HCT116 (cell line): Measurements from ENCODE around the gene DCN. TPM values are rescaled to one million over a fixed set of nuclear protein-coding genes. Genes with fewer than 3 reads are reported as not detected.

Experiments
- ATAC-seq: fragments of 200-7000 bp; cut with Tn5 transposase; 2 replicates; pipeline ENCODE4 v1.9.1; 2020; ENCODE audit warnings: mild to moderate bottlenecking, moderate library complexity
- BruUV-seq: library from RNA; stranded (reverse); fragments of 400-500 nt; replicated peaks from 2 replicates; lab custom pipeline; 2021; lab: Mats Ljungman, UMichigan
- CTCF ChIA-PET: fragments of 300-600 bp; sonication (Branson Sonifier 250); formaldehyde crosslinking; loops from one replicate; lab custom pipeline; 2021; ENCODE audit warnings: antibody characterized with exemption; lab: Charles Lee
- POLR2A ChIA-PET: fragments of 300-600, 350-600 bp; sonication (Branson Sonifier 250); formaldehyde crosslinking; loops from one replicate; lab custom pipeline; 2021; ENCODE audit warnings: antibody characterized with exemption; lab: Charles Lee
- RAD21 ChIA-PET, 2 experiments: fragments of 300-600 bp; sonication (Branson Sonifier 250); formaldehyde crosslinking; loops; one replicate each; lab custom pipeline; 2023; ENCODE audit warnings: low total read pairs in 2 of 2; ENCODE audit not compliant: uncharacterized antibody in 2 of 2, unreplicated experiment in 2 of 2, low non-redundant PET in 1 of 2; lab: Charles Lee
- DNase-seq: peaks from one replicate; pipeline ENCODE4 v3.0.0-alpha.2; 2010; ENCODE audit warnings: low read depth, low spot score
- H2AFZ ChIP-seq: fragments of 200-600 bp; shearing (Covaris generic), sonication (generic); 2 replicates; pipeline ENCODE4 v1.6.1; 2017; ENCODE audit warnings: low read depth, mixed run types, mixed read lengths, antibody characterized with exemption, low read length; ENCODE audit not compliant: poor library complexity, severe bottlenecking
- H3K27ac ChIP-seq: 2 replicates; pipeline ENCODE4 v1.5.1; 2012; ENCODE audit warnings: low read depth, low read length
- H3K27me3 ChIP-seq: fragments of 200-600 bp; sonication (generic); 2 replicates; pipeline ENCODE4 v1.6.1; 2016; ENCODE audit warnings: mixed run types, low read length, mixed read lengths; ENCODE audit not compliant: insufficient read depth
- H3K36me3 ChIP-seq, 2 experiments: fragments of 200-500 bp in 1 of 2; fragments of 200-600 bp in 1 of 2; sonication (Bioruptor generic) in 1 of 2; sonication (generic) in 1 of 2; 2 replicates each; pipeline versions ENCODE4 v1.5.1 to v1.6.1; 2014 to 2016; ENCODE audit warnings: low read length in 2 of 2, inconsistent platforms in 1 of 2, mixed read lengths in 1 of 2, mixed run types in 1 of 2; ENCODE audit not compliant: insufficient read depth in 2 of 2, control insufficient read depth in 1 of 2
- H3K4me1 ChIP-seq, 2 experiments: fragments of 200-600 bp in 1 of 2; sonication (generic) in 1 of 2; 2 replicates each; pipeline versions ENCODE4 v1.5.1 to v1.6.1; 2012 to 2017; ENCODE audit warnings: low read length in 2 of 2, inconsistent platforms in 1 of 2, mild to moderate bottlenecking in 1 of 2, mixed read lengths in 1 of 2, mixed run types in 1 of 2, moderate library complexity in 1 of 2; ENCODE audit not compliant: insufficient read depth in 2 of 2, control insufficient read depth in 1 of 2
- H3K4me2 ChIP-seq: fragments of 200-600 bp; sonication (generic); 2 replicates; pipeline ENCODE4 v1.6.1; 2017; ENCODE audit warnings: mixed run types, low read length, mixed read lengths
- H3K4me3 ChIP-seq, 2 experiments: fragments of 200-600 bp in 1 of 2; sonication (generic) in 1 of 2; replicated peaks in 1 of 2; 2 replicates each; pipeline ENCODE4 v1.5.1; 2011 to 2016; ENCODE audit warnings: low read length in 2 of 2, control low read depth in 1 of 2, low read depth in 1 of 2, mild to moderate bottlenecking in 1 of 2, mixed read lengths in 1 of 2, mixed run types in 1 of 2
- H3K79me2 ChIP-seq: fragments of 200-600 bp; sonication (generic); 2 replicates; pipeline ENCODE4 v1.6.1; 2017; ENCODE audit warnings: mild to moderate bottlenecking, mixed run types, low read length, moderate library complexity, mixed read lengths; ENCODE audit not compliant: insufficient read depth
- H3K9ac ChIP-seq: fragments of 200-600 bp; sonication (generic); 2 replicates; pipeline ENCODE4 v1.6.1; 2016; ENCODE audit warnings: low read length, mixed read lengths
- H3K9me2 ChIP-seq: fragments of 200-600 bp; sonication (generic), shearing (Covaris generic); 2 replicates; pipeline ENCODE4 v1.6.1; 2017; ENCODE audit warnings: mixed run types, mild to moderate bottlenecking, moderate library complexity; ENCODE audit not compliant: insufficient read depth
- H3K9me3 ChIP-seq, 2 experiments: fragments of 200-500 bp in 1 of 2; fragments of 200-600 bp in 1 of 2; sonication (Bioruptor generic) in 1 of 2; sonication (generic) in 1 of 2; 2 replicates each; pipeline ENCODE4 v1.6.1; 2014 to 2017; ENCODE audit warnings: low read length in 2 of 2, mixed read lengths in 2 of 2, inconsistent platforms in 1 of 2, low read depth in 1 of 2, mild to moderate bottlenecking in 1 of 2, mixed run types in 1 of 2, moderate library complexity in 1 of 2; ENCODE audit not compliant: control insufficient read depth in 1 of 2, insufficient read depth in 1 of 2
- H4K20me1 ChIP-seq: fragments of 200-600 bp; sonication (generic), shearing (Covaris generic); 2 replicates; pipeline ENCODE4 v1.6.1; 2017; ENCODE audit warnings: mixed run types, mild to moderate bottlenecking, moderate library complexity; ENCODE audit not compliant: insufficient read depth
- ATF3 ChIP-seq: IDR thresholded peaks from 2 replicates; pipeline ENCODE4 v1.6.1; 2012
- CEBPB ChIP-seq: IDR thresholded peaks from 2 replicates; pipeline ENCODE4 v1.6.1; 2012; ENCODE audit warnings: low read depth
- EGR1 ChIP-seq: IDR thresholded peaks from 2 replicates; pipeline ENCODE4 v1.6.1; 2012; ENCODE audit warnings: low read depth
- ELF1 ChIP-seq: IDR thresholded peaks from 2 replicates; pipeline ENCODE4 v1.6.1; 2012; ENCODE audit warnings: low read depth, borderline replicate concordance
- EZH2 ChIP-seq: fragments of 200-600 bp; sonication (generic); IDR thresholded peaks from 2 replicates; pipeline ENCODE4 v1.6.1; 2017; ENCODE audit warnings: antibody characterized with exemption, mixed run types
- EZH2phosphoT487 ChIP-seq: fragments of 200-600 bp; IDR thresholded peaks from 2 replicates; pipeline ENCODE4 v1.6.1; 2018; ENCODE audit warnings: antibody characterized with exemption, borderline replicate concordance
- JUND ChIP-seq: IDR thresholded peaks from 2 replicates; pipeline ENCODE4 v1.6.1; 2012
- RAD21 ChIP-seq: IDR thresholded peaks from 2 replicates; pipeline ENCODE4 v1.6.1; 2012; ENCODE audit warnings: low read depth, mild to moderate bottlenecking
- SIN3A ChIP-seq: IDR thresholded peaks from 2 replicates; pipeline ENCODE4 v1.6.1; 2012; ENCODE audit warnings: low read depth
- SP1 ChIP-seq: IDR thresholded peaks from 2 replicates; pipeline ENCODE4 v1.6.1; 2012; ENCODE audit warnings: low read depth
- TCF7L2 ChIP-seq: IDR thresholded peaks from 2 replicates; pipeline ENCODE4 v1.7.0; 2011; ENCODE audit warnings: borderline replicate concordance, inconsistent platforms; ENCODE audit not compliant: insufficient read depth, insufficient read length; ENCODE audit errors: extremely low read depth
- YY1 ChIP-seq: IDR thresholded peaks from 2 replicates; pipeline ENCODE4 v1.6.1; 2011; ENCODE audit warnings: low read length, low read depth, moderate library complexity, mild to moderate bottlenecking; ENCODE audit not compliant: insufficient replicate concordance; ENCODE audit errors: extremely low read depth
- ZFX ChIP-seq: fragments of 450-650 bp; IDR thresholded peaks from 2 replicates; pipeline ENCODE4 v1.6.1; 2017
- intact Hi-C: fragments of 100-400 bp; cut with micrococcal nuclease; formaldehyde crosslinking; loops from 2 replicates; pipeline ENCODE4 v1.10.0; 2022
- total RNA-seq: library from RNA; stranded (reverse); gene quantifications from one replicate; pipeline ENCODE4 v1.2.1, GENCODE V29; 2021; ENCODE audit not compliant: unreplicated experiment
- TF ChIP-seq, protein P1 (sequence below): IDR thresholded peaks from 2 replicates; pipeline ENCODE4 v1.6.1; 2012; ENCODE audit warnings: low read depth
- TF ChIP-seq, protein P2 (sequence below), 3 experiments: fragments of 200-600 bp in 1 of 3; sonication (generic) in 1 of 3; IDR thresholded peaks in 2 of 3; conservative IDR thresholded peaks in 1 of 3; 2 replicates each; pipeline ENCODE4 v1.5.1; 2012 to 2017; ENCODE audit warnings: low read depth in 2 of 3, low read length in 2 of 3, antibody characterized with exemption in 1 of 3, borderline replicate concordance in 1 of 3, control low read depth in 1 of 3, mild to moderate bottlenecking in 1 of 3, mixed read lengths in 1 of 3, mixed run types in 1 of 3, moderate library complexity in 1 of 3; ENCODE audit not compliant: insufficient read depth in 1 of 3

DCN gene
- total RNA-seq, 1 experiment from 2014 or later = 3.6 TPM

GRCh38 chr12:91143206-91143605 is 39.4 kb downstream of the DCN start:
- ChIA-PET RAD21 (no interaction called here), CTCF (no interaction called here), POLR2A (no interaction called here)
- Histone ChIP-seq H2AFZ (no peak overlapping the region), H3K79me2 (no peaks in the 10 kb centered on the region), H4K20me1 (no peaks in the 10 kb centered on the region), H3K4me1 (no peaks in the 10 kb centered on the region), H3K27me3 (no peaks in the 10 kb centered on the region), H3K4me2 (no peak overlapping the region), H3K4me3 (no peak overlapping the region), H3K36me3 (no peaks in the 10 kb centered on the region), H3K27ac (no peak overlapping the region), H3K9ac (no peak overlapping the region), H3K9me2 (no peaks in the 10 kb centered on the region), H3K9me3 (no peaks in the 10 kb centered on the region)
- ATAC-seq (no peak), DNase-seq (no peak)
- TF ChIP-seq TCF7L2 = no peak
- no peak for TF ChIP-seq JUND
- TF ChIP-seq ELF1 = no peak
- TF ChIP-seq EZH2phosphoT487 = no peak
- no TSS peak for BruUV-seq
- intact Hi-C loops = no loop called here

- no peak overlapping the region for H2AFZ ChIP-seq
- DNase-seq = no peak
- RAD21 ChIA-PET = no interaction called here
Measured at GRCh38 chr12:91142221-91142631, 40.4 kb downstream of the DCN start.

More at GRCh38 chr12:91142221-91142631, 40.4 kb downstream of the DCN start:
- no peak overlapping the region for H3K27ac ChIP-seq
- no TSS peak for BruUV-seq
- H3K9ac ChIP-seq = no peak overlapping the region
- no peak overlapping the region for H3K4me2 ChIP-seq
- no peaks in the 10 kb centered on the region for H3K4me1 ChIP-seq
- H3K27me3 ChIP-seq = no peaks in the 10 kb centered on the region
- no peaks in the 10 kb centered on the region for H4K20me1 ChIP-seq
- no peaks in the 10 kb centered on the region for H3K9me2 ChIP-seq
- H3K9me3 ChIP-seq = no peaks in the 10 kb centered on the region
- ChIA-PET CTCF (no interaction called here), POLR2A (no interaction called here)
- H3K79me2 ChIP-seq = no peaks in the 10 kb centered on the region
- H3K4me3 ChIP-seq = no peak overlapping the region
- ATAC-seq = no peak
- TF ChIP-seq ELF1 = no peak
- no peak for TF ChIP-seq EZH2
- TF ChIP-seq ATF3 = no peak
- no peak for TF ChIP-seq CEBPB
- no peak for TF ChIP-seq YY1
- TF ChIP-seq, protein P1, sequence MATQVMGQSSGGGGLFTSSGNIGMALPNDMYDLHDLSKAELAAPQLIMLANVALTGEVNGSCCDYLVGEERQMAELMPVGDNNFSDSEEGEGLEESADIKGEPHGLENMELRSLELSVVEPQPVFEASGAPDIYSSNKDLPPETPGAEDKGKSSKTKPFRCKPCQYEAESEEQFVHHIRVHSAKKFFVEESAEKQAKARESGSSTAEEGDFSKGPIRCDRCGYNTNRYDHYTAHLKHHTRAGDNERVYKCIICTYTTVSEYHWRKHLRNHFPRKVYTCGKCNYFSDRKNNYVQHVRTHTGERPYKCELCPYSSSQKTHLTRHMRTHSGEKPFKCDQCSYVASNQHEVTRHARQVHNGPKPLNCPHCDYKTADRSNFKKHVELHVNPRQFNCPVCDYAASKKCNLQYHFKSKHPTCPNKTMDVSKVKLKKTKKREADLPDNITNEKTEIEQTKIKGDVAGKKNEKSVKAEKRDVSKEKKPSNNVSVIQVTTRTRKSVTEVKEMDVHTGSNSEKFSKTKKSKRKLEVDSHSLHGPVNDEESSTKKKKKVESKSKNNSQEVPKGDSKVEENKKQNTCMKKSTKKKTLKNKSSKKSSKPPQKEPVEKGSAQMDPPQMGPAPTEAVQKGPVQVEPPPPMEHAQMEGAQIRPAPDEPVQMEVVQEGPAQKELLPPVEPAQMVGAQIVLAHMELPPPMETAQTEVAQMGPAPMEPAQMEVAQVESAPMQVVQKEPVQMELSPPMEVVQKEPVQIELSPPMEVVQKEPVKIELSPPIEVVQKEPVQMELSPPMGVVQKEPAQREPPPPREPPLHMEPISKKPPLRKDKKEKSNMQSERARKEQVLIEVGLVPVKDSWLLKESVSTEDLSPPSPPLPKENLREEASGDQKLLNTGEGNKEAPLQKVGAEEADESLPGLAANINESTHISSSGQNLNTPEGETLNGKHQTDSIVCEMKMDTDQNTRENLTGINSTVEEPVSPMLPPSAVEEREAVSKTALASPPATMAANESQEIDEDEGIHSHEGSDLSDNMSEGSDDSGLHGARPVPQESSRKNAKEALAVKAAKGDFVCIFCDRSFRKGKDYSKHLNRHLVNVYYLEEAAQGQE = no peak
- TF ChIP-seq ZFX = no peak
- TF ChIP-seq SIN3A = no peak
- TF ChIP-seq, protein P2, sequence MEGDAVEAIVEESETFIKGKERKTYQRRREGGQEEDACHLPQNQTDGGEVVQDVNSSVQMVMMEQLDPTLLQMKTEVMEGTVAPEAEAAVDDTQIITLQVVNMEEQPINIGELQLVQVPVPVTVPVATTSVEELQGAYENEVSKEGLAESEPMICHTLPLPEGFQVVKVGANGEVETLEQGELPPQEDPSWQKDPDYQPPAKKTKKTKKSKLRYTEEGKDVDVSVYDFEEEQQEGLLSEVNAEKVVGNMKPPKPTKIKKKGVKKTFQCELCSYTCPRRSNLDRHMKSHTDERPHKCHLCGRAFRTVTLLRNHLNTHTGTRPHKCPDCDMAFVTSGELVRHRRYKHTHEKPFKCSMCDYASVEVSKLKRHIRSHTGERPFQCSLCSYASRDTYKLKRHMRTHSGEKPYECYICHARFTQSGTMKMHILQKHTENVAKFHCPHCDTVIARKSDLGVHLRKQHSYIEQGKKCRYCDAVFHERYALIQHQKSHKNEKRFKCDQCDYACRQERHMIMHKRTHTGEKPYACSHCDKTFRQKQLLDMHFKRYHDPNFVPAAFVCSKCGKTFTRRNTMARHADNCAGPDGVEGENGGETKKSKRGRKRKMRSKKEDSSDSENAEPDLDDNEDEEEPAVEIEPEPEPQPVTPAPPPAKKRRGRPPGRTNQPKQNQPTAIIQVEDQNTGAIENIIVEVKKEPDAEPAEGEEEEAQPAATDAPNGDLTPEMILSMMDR (IDR thresholded peaks at IDR 0.05 in 2 of 3, conservative IDR thresholded peaks at IDR 0.05 in 1 of 3; ENCODE audit: borderline replicate concordance in 1 of 3, insufficient read depth in 1 of 3, low read depth in 2 of 3, low read length in 2 of 3) = no peak
- TF ChIP-seq RAD21 = no peak
- no peak for TF ChIP-seq SP1
- no peak for TF ChIP-seq EGR1
- intact Hi-C loops = no loop called here
- no peaks in the 10 kb centered on the region for H3K36me3 ChIP-seq
